PFSK-1 (cell line): ENCODE measurements around the gene ALDH1A3.

Experiments used
- FOXP2 ChIP-seq: optimal IDR thresholded peaks from 2 replicates; pipeline ENCODE3; 2011; ENCODE audit warnings: borderline replicate concordance, control low read depth, inconsistent platforms; ENCODE audit not compliant: insufficient read depth; ENCODE audit errors: extremely low read length, extremely low read depth
- POLR2AphosphoS5 ChIP-seq: IDR thresholded peaks from 2 replicates; pipeline ENCODE4 v1.6.1; 2012; ENCODE audit warnings: low read depth, mild to moderate bottlenecking, control low read depth, low read length, moderate library complexity
- SIN3A ChIP-seq: IDR thresholded peaks from 2 replicates; pipeline ENCODE4 v1.6.1; 2012; ENCODE audit warnings: mild to moderate bottlenecking, low read length, moderate library complexity, borderline replicate concordance; ENCODE audit not compliant: insufficient read depth
- TAF1 ChIP-seq: IDR thresholded peaks from 2 replicates; pipeline ENCODE4 v1.6.1; 2012; ENCODE audit warnings: low read length, control low read depth, borderline replicate concordance; ENCODE audit not compliant: insufficient read depth
- TF ChIP-seq, protein P1 (sequence below), 2 experiments: IDR thresholded peaks; 2 replicates each; pipeline versions ENCODE4 v1.6.1 to v1.8.0; 2011 to 2012; ENCODE audit warnings: low read depth in 2 of 2, low read length in 2 of 2, control low read depth in 1 of 2, inconsistent platforms in 1 of 2, mild to moderate bottlenecking in 1 of 2, moderate library complexity in 1 of 2; ENCODE audit not compliant: insufficient read depth in 1 of 2

DNA sequence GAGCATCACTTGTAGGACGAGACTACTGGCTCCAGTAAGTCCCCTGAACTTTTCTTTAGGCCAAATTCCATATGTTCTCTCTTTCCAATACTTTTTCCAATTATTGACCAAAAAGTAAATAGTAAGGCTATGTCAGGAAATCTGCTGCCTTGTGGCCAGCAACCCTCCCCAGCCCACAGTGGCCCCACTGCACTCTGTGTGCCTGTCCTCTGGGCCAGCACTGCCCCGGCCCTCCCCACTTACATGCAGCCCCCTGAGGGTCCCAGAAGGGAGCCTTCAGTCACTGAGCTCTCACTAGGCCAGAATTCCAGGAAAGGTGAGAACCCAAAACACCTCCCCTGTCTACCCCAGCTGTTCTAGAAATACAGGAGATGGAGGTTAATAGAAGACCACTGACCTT is 21.3 kb upstream of the ALDH1A3 start:
- TF ChIP-seq, protein P1, sequence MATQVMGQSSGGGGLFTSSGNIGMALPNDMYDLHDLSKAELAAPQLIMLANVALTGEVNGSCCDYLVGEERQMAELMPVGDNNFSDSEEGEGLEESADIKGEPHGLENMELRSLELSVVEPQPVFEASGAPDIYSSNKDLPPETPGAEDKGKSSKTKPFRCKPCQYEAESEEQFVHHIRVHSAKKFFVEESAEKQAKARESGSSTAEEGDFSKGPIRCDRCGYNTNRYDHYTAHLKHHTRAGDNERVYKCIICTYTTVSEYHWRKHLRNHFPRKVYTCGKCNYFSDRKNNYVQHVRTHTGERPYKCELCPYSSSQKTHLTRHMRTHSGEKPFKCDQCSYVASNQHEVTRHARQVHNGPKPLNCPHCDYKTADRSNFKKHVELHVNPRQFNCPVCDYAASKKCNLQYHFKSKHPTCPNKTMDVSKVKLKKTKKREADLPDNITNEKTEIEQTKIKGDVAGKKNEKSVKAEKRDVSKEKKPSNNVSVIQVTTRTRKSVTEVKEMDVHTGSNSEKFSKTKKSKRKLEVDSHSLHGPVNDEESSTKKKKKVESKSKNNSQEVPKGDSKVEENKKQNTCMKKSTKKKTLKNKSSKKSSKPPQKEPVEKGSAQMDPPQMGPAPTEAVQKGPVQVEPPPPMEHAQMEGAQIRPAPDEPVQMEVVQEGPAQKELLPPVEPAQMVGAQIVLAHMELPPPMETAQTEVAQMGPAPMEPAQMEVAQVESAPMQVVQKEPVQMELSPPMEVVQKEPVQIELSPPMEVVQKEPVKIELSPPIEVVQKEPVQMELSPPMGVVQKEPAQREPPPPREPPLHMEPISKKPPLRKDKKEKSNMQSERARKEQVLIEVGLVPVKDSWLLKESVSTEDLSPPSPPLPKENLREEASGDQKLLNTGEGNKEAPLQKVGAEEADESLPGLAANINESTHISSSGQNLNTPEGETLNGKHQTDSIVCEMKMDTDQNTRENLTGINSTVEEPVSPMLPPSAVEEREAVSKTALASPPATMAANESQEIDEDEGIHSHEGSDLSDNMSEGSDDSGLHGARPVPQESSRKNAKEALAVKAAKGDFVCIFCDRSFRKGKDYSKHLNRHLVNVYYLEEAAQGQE (IDR thresholded peaks at IDR 0.05; ENCODE audit: insufficient read depth in 1 of 2, low read depth in 2 of 2, low read length in 2 of 2), result no peak
- TF ChIP-seq TAF1 (no peak), SIN3A (no peak), POLR2AphosphoS5 (no peak), FOXP2 (no peak)
